Measurements from ENCODE around the gene ANTXR1. TPM values are rescaled to one million over a fixed set of nuclear protein-coding genes. Genes with fewer than 3 reads are reported as not detected.

The ANTXR1 gene
- total and polyA plus RNA-seq, 2 of the 8 experiments (the other 6 are each of a cell fraction or from before 2014, with no cell fraction given), result 15.8 to 44.3 TPM

DNA sequence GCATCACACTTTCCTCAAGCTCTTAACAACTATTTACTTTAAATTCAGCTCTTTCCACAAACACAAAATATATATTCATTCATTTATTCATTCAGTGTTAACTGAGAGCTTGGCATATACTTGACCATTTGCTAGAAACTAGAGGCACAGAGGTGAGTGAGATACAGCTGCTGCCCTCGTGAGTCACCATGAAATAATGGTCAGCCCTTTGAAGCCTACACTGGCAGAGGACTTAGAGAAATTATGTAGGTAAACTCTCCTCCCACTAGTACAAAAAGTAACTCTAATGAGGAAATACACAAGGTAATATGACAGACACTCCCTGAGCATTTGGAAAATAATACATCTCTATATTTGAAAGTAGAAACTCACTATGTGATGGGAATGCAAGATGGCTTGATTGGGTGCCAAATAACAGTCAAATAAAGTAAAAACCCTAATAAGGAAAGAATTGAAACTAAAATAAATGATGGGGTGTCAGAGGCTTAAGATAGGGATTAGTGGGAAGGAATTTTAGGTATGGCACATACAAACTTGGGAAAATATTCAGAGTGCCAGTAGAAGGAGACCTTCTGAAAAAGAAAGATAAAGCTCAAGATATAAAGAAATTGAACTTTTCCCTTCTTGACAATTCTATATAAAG is 61.1 kb downstream of the ANTXR1 start:
- DNase-seq (ENCODE audit: low read depth in 1 of 2, low spot score in 2 of 2) (no peak), FAIRE-seq (no peak)
- H3K4ac ChIP-seq (replicated peaks; ENCODE audit: insufficient read length, low read depth, low read length), result no peak overlapping the region
- no peak overlapping the region for H4K5ac ChIP-seq (ENCODE audit: insufficient read length, low read depth, low read length)
- no peaks in the 10 kb centered on the region for H3K9me3 ChIP-seq (ENCODE audit: insufficient read depth in 2 of 2, low read depth in 1 of 2, low read length in 1 of 2)
- peaks cover 0 to 1% of the 10 kb centered on the region in 2 experiments for H4K20me1 ChIP-seq (replicated peaks in 1 of 2; ENCODE audit: control insufficient read depth in 1 of 2, insufficient read depth in 2 of 2, low read length in 2 of 2)
- no peaks in the 10 kb centered on the region for H3K79me2 ChIP-seq (ENCODE audit: control insufficient read depth in 1 of 2, insufficient read depth in 2 of 2, low read length in 2 of 2)
- no peak overlapping the region for H3K27ac ChIP-seq (ENCODE audit: low read depth, low read length)
- H3K23me2 ChIP-seq (ENCODE audit: low read depth, low read length), result no peaks in the 10 kb centered on the region
- H2BK12ac ChIP-seq (ENCODE audit: low read depth, low read length), result no peak overlapping the region
- H3K18ac ChIP-seq (ENCODE audit: extremely low read depth, low read length), result no peak overlapping the region
- ChIA-PET POLR2A (ENCODE audit: partially characterized antibody) (no interaction called here), CTCF (ENCODE audit: partially characterized antibody) (interaction anchor here (0.7 to 1.4 kb wide), 2 partner anchors 16 to 27 kb away, joined by 3 read pairs; no protein-coding TSS in a partner anchor)
- no peak overlapping the region for H3K4me2 ChIP-seq (ENCODE audit: insufficient read depth in 1 of 2, low read depth in 2 of 2, low read length in 2 of 2)
- no peak overlapping the region for H2AFZ ChIP-seq (ENCODE audit: low read length)
- H2BK5ac ChIP-seq (ENCODE audit: low read depth, low read length), result no peak overlapping the region
- no peaks in the 10 kb centered on the region for H3K27me3 ChIP-seq (replicated peaks in 1 of 4; ENCODE audit: control insufficient read depth in 3 of 4, extremely low read depth in 1 of 4, insufficient read depth in 3 of 4, low read length in 3 of 4)
- peaks cover 0 to 7% (median 1%) of the 10 kb centered on the region in 4 experiments; a peak in 5 of 8 replicates for H3K36me3 ChIP-seq (ENCODE audit: control insufficient read depth in 2 of 4, insufficient read depth in 4 of 4, low read length in 3 of 4)
- WGBS, 2 experiments (ENCODE audit: extremely low coverage in 1 of 2, insufficient coverage in 1 of 2, insufficient read length in 1 of 2, insufficient replicate concordance in 2 of 2, low coverage in 1 of 2, low lambda C conversion rate in 2 of 2, missing lambda C conversion rate in 1 of 2), result 84% methylated on average over 1 of the region's 1 CpG; no CpG with 5 or more reads in 1 of the 2 experiments
- H3K79me1 ChIP-seq (ENCODE audit: low read depth, low read length), result no peaks in the 10 kb centered on the region
- no peak overlapping the region for H3K4me3 ChIP-seq (ENCODE audit: extremely low read depth in 1 of 4, insufficient read depth in 2 of 4, low read depth in 3 of 4, low read length in 4 of 4)
- no peak overlapping the region for H3K14ac ChIP-seq (ENCODE audit: insufficient read length)
- no peak overlapping the region for H2BK120ac ChIP-seq (replicated peaks; ENCODE audit: low read depth, low read length)
- H4K8ac ChIP-seq (ENCODE audit: extremely low read depth, insufficient read depth, low read length), result no peak overlapping the region
- no peak overlapping the region for H3K9ac ChIP-seq (replicated peaks in 1 of 4; ENCODE audit: extremely low read depth in 1 of 4, low read depth in 3 of 4, low read length in 3 of 4)
- no peak overlapping the region for H2BK15ac ChIP-seq (ENCODE audit: low read length)
- no peak overlapping the region for H3K23ac ChIP-seq (ENCODE audit: insufficient read length)
- H3K4me1 ChIP-seq (replicated peaks in 1 of 4; ENCODE audit: control insufficient read depth in 3 of 4, insufficient read depth in 4 of 4, low read length in 3 of 4), result peaks cover 4 to 13% (median 8%) of the 10 kb centered on the region in 4 experiments; a peak in 6 of 7 replicates
- H2AK5ac ChIP-seq (ENCODE audit: low read depth, low read length), result no peak overlapping the region
- no peak overlapping the region for H2BK20ac ChIP-seq (ENCODE audit: low read length)
- H4K91ac ChIP-seq (replicated peaks; ENCODE audit: insufficient read length, low read length), result no peak overlapping the region
- no peak overlapping the region for H3K56ac ChIP-seq (replicated peaks; ENCODE audit: insufficient read length, low read depth, low read length)
- TF ChIP-seq CREB1 (IDR thresholded peaks at IDR 0.05), result no peak
- no peak for TF ChIP-seq CHD1 (IDR thresholded peaks at IDR 0.05; ENCODE audit: low read depth, low read length)
- TF ChIP-seq NANOG (IDR thresholded peaks at IDR 0.05; ENCODE audit: insufficient read depth, low read depth, low read length, poor library complexity, severe bottlenecking), result no peak
- TF ChIP-seq SIRT6 (IDR thresholded peaks at IDR 0.05; ENCODE audit: low read length), result no peak
- TF ChIP-seq CHD2 (IDR thresholded peaks at IDR 0.05; ENCODE audit: low read length), result no peak
- TF ChIP-seq TAF1 (IDR thresholded peaks at IDR 0.05; ENCODE audit: low read depth, low read length), result no peak
- no peak for TF ChIP-seq BRCA1 (IDR thresholded peaks at IDR 0.05; ENCODE audit: low read depth, low read length)
- no peak for TF ChIP-seq TBP (IDR thresholded peaks at IDR 0.05; ENCODE audit: low read depth, low read length)
- no peak for TF ChIP-seq EZH2 (IDR thresholded peaks at IDR 0.05; ENCODE audit: low read depth, low read length, severe bottlenecking)
- TF ChIP-seq YY1 (IDR thresholded peaks at IDR 0.05; ENCODE audit: low read depth, low read length), result no peak
- TF ChIP-seq PHF8 (conservative IDR thresholded peaks at IDR 0.05; ENCODE audit: low read depth, low read length), result no peak
- TF ChIP-seq MAFK (IDR thresholded peaks at IDR 0.05; ENCODE audit: low read depth, low read length), result no peak
- no peak for TF ChIP-seq TEAD4 (IDR thresholded peaks at IDR 0.05; ENCODE audit: low read depth, low read length)
- no peak for TF ChIP-seq POLR2A (IDR thresholded peaks at IDR 0.05; ENCODE audit: control extremely low read depth in 1 of 2, low read depth in 2 of 2, low read length in 2 of 2)
- no peak for TF ChIP-seq TAF7 (optimal IDR thresholded peaks at IDR 0.05; ENCODE audit: borderline replicate concordance, low read depth, low read length)
- TF ChIP-seq EGR1 (IDR thresholded peaks at IDR 0.05; ENCODE audit: borderline replicate concordance, low read depth, low read length), result no peak

Measured in H1 (cell line).